ENCODE results near the gene GRAMD4. TPM values are rescaled to one million over a fixed set of nuclear protein-coding genes. Genes with fewer than 3 reads are reported as not detected.

The GRAMD4 gene
- total and polyA plus RNA-seq, 10 of the 15 experiments (the other 5 are each of a cell fraction or from before 2014, with no cell fraction given) = 0.21 to 45.5 (median 10.6) TPM

GRCh38 chr22:46626356-46626755 is 6.2 kb downstream of the GRAMD4 start:
- POLR2A ChIA-PET = no interaction called here
- Histone ChIP-seq H3K79me2 (ENCODE audit: control insufficient read depth, insufficient read depth, low read length) (no peaks in the 10 kb centered on the region), H3K36me3 (ENCODE audit: control insufficient read depth in 2 of 2, insufficient read depth in 2 of 2, low read length in 1 of 2) (peaks cover 0 to 11% of the 10 kb centered on the region in 2 experiments; a peak in 2 of 4 replicates), H3K4me2 (ENCODE audit: control insufficient read depth, insufficient read depth) (no peak overlapping the region), H3K9ac (ENCODE audit: control insufficient read depth, insufficient read depth, low read length) (no peak overlapping the region), H3K27ac (ENCODE audit: control insufficient read depth, insufficient read depth) (no peak overlapping the region), H3K4me3 (no peak overlapping the region), H3K27me3 (replicated peaks in 1 of 2; ENCODE audit: control insufficient read depth in 2 of 2, insufficient read depth in 2 of 2, low read length in 1 of 2) (no peaks in the 10 kb centered on the region), H3K4me1 (ENCODE audit: control insufficient read depth, insufficient read depth, low read length) (no peaks in the 10 kb centered on the region), H3K9me3 (replicated peaks; ENCODE audit: control insufficient read depth, insufficient read depth, low read length) (no peaks in the 10 kb centered on the region; the same call in 2 of the 3 replicates), H2AFZ (ENCODE audit: control insufficient read depth, low read depth, low read length) (no peak overlapping the region), H4K20me1 (ENCODE audit: control insufficient read depth, insufficient read depth) (no peaks in the 10 kb centered on the region)
- DNase-seq (ENCODE audit: low read depth, low spot score) (no peak), ATAC-seq (no peak), FAIRE-seq (no peak)
- intact Hi-C loops (cut with micrococcal nuclease; ENCODE audit: unreplicated experiment) (no loop called here), in situ Hi-C loops (cut with MboI) (no loop called here)
- CTCF ChIA-PET = no interaction called here
- 84% methylated on average over 19 of the region's 23 CpGs for WGBS (ENCODE audit: insufficient coverage, insufficient replicate concordance, low lambda C conversion rate, missing lambda C conversion rate)
- TF ChIP-seq CBX3 (IDR thresholded peaks at IDR 0.05; ENCODE audit: borderline replicate concordance, low read depth) = no peak
- TF ChIP-seq SMARCA5 (IDR thresholded peaks at IDR 0.05) = no peak
- RAD21 ChIA-PET (ENCODE audit: unreplicated experiment) = no interaction called here
- SMC1A ChIA-PET (ENCODE audit: uncharacterized antibody, unreplicated experiment) = no interaction called here
- no TSS peak for BruUV-seq (replicated peaks)

GRCh38 chr22:46626911-46627805 is 7.0 kb downstream of the GRAMD4 start:
- no peak overlapping the region for H3K4me3 ChIP-seq
- H2AFZ ChIP-seq (ENCODE audit: control insufficient read depth, low read depth, low read length) = no peak overlapping the region
- no peaks in the 10 kb centered on the region for H3K27me3 ChIP-seq (replicated peaks in 1 of 2; ENCODE audit: control insufficient read depth in 2 of 2, insufficient read depth in 2 of 2, low read length in 1 of 2)
- H3K9ac ChIP-seq (ENCODE audit: control insufficient read depth, insufficient read depth, low read length) = no peak overlapping the region
- no peaks in the 10 kb centered on the region for H3K4me1 ChIP-seq (ENCODE audit: control insufficient read depth, insufficient read depth, low read length)
- H3K4me2 ChIP-seq (ENCODE audit: control insufficient read depth, insufficient read depth) = no peak overlapping the region
- no peaks in the 10 kb centered on the region for H4K20me1 ChIP-seq (ENCODE audit: control insufficient read depth, insufficient read depth)
- ChIA-PET SMC1A (ENCODE audit: uncharacterized antibody, unreplicated experiment) (no interaction called here), CTCF (no interaction called here), POLR2A (no interaction called here), RAD21 (ENCODE audit: unreplicated experiment) (no interaction called here)
- H3K79me2 ChIP-seq (ENCODE audit: control insufficient read depth, insufficient read depth, low read length) = no peaks in the 10 kb centered on the region
- ATAC-seq (no peak), FAIRE-seq (no peak), DNase-seq (ENCODE audit: low read depth, low spot score) (no peak)
- BruUV-seq (replicated peaks) = no TSS peak
- H3K9me3 ChIP-seq (replicated peaks; ENCODE audit: control insufficient read depth, insufficient read depth, low read length) = no peaks in the 10 kb centered on the region
- TF ChIP-seq WRNIP1 (IDR thresholded peaks at IDR 0.05; ENCODE audit: borderline replicate concordance, low read depth, low read length) (no peak), EED (IDR thresholded peaks at IDR 0.05; ENCODE audit: low read depth) (no peak), YBX1 (IDR thresholded peaks at IDR 0.05) (no peak), ZBED1 (IDR thresholded peaks at IDR 0.05; ENCODE audit: borderline replicate concordance) (no peak), JUND (IDR thresholded peaks at IDR 0.05; ENCODE audit: low read depth, low read length) (no peak), SMAD5 (IDR thresholded peaks at IDR 0.05; ENCODE audit: low read depth) (no peak), TARDBP (IDR thresholded peaks at IDR 0.05; ENCODE audit: borderline replicate concordance) (no peak), ZBTB11 (CRISPR knock-in tag; IDR thresholded peaks at IDR 0.05) (no peak)
- WGBS (ENCODE audit: insufficient coverage, insufficient replicate concordance, low lambda C conversion rate, missing lambda C conversion rate) = 81% methylated on average over 38 of the region's 39 CpGs
- in situ Hi-C loops (cut with MboI) (no loop called here), intact Hi-C loops (cut with micrococcal nuclease; ENCODE audit: unreplicated experiment) (no loop called here)
- peaks cover 0 to 11% of the 10 kb centered on the region in 2 experiments; a peak in 2 of 4 replicates for H3K36me3 ChIP-seq (ENCODE audit: control insufficient read depth in 2 of 2, insufficient read depth in 2 of 2, low read length in 1 of 2)
- H3K27ac ChIP-seq (ENCODE audit: control insufficient read depth, insufficient read depth) = no peak overlapping the region
